Stimulated activated CD8-positive, alpha-beta memory T cell treated with anti-CD3 and anti-CD28 coated beads, Interleukin-12 subunit alpha, Interleukin-12 subunit beta, amount 100 ng/mL, for 1 hour (primary cell): Measurements from ENCODE around the gene ZNF200.
"Not testable (repeated sequence)": the region's sequence is repeated elsewhere in the genome, so short reads cannot be mapped to it uniquely, and the experiment has no call there.

ENCODE experiments used
- DNase-seq: peaks from one replicate; pipeline ENCODE4 v3.0.0-alpha.2; 2020; ENCODE audit warnings: low read depth

Gene ZNF200

GRCh38 chr16:3198334-3199072, 36.5 kb downstream of the ZNF200 start:
- no peak for DNase-seq

- DNase-seq = not testable (repeated sequence)
Measured at GRCh38 chr16:3197694-3198333, 37.1 kb downstream of the ZNF200 start.

GRCh38 chr16:3195975-3196374, 39.0 kb downstream of the ZNF200 start:
- DNase-seq = no peak

- no peak for DNase-seq
Measured at GRCh38 chr16:3194792-3195191, 40.2 kb downstream of the ZNF200 start.

GRCh38 chr16:3193221-3194212, 41.4 kb downstream of the ZNF200 start:
- no peak for DNase-seq

GRCh38 chr16:3192476-3193019, 42.4 kb downstream of the ZNF200 start:
- no peak for DNase-seq

- no peak for DNase-seq
Measured at GRCh38 chr16:3190949-3191353, 44.0 kb downstream of the ZNF200 start.

- no peak for DNase-seq
Measured at GRCh38 chr16:3189869-3190268, 45.1 kb downstream of the ZNF200 start.

GRCh38 chr16:3188925-3189825, 45.8 kb downstream of the ZNF200 start:
- DNase-seq = no peak

- no peak for DNase-seq
Measured at GRCh38 chr16:3188675-3188924, 46.4 kb downstream of the ZNF200 start.

- no peak for DNase-seq
Measured at GRCh38 chr16:3187798-3188674, 46.9 kb downstream of the ZNF200 start, which contains the start of gene OR1F1. Gene OR1F1 (plus strand): TSS chr16:3188204.

GRCh38 chr16:3186946-3187690, 47.8 kb downstream of the ZNF200 start:
- no peak for DNase-seq

GRCh38 chr16:3183445-3184139, 51.4 kb downstream of the ZNF200 start:
- DNase-seq = no peak

- DNase-seq = no peak
Measured at GRCh38 chr16:3182608-3183444, 52.1 kb downstream of the ZNF200 start.

- not testable (repeated sequence) for DNase-seq
Measured at GRCh38 chr16:3182293-3182607, 52.7 kb downstream of the ZNF200 start.

- DNase-seq = no peak
Measured at GRCh38 chr16:3180445-3180878, 54.5 kb downstream of the ZNF200 start.

GRCh38 chr16:3179651-3180050, 55.3 kb downstream of the ZNF200 start:
- no peak for DNase-seq
